HUES64 (cell line): ENCODE data around the gene ITPR3.

Experiments
- H3K27ac ChIP-seq: 2 replicates; pipeline ENCODE4 v1.7.0; 2013; ENCODE audit warnings: low read depth, low read length, inconsistent platforms
- H3K27me3 ChIP-seq: 2 replicates; pipeline ENCODE4 v1.6.1; 2013; ENCODE audit warnings: mild to moderate bottlenecking, low read length; ENCODE audit not compliant: insufficient read depth
- H3K36me3 ChIP-seq: 2 replicates; pipeline ENCODE4 v1.6.1; 2013; ENCODE audit warnings: mild to moderate bottlenecking, low read length; ENCODE audit not compliant: insufficient read depth
- H3K4me1 ChIP-seq: 2 replicates; pipeline ENCODE4 v1.6.1; 2013; ENCODE audit warnings: mild to moderate bottlenecking, low read length, moderate library complexity; ENCODE audit not compliant: insufficient read depth
- H3K4me3 ChIP-seq: 2 replicates; pipeline ENCODE4 v1.5.1; 2013; ENCODE audit warnings: mild to moderate bottlenecking, low read length, moderate library complexity
- H3K9ac ChIP-seq: 2 replicates; pipeline ENCODE4 v1.6.1; 2013; ENCODE audit warnings: mild to moderate bottlenecking, low read depth, low read length
- H3K9me3 ChIP-seq: 2 replicates; pipeline ENCODE4 v1.6.1; 2013; ENCODE audit warnings: low read depth, low read length; ENCODE audit not compliant: insufficient read depth
- WGBS: fragments of 150-250, 120-280 bp; methylation state at CpG from one replicate; pipeline ENCODE4 v1.1.7; 2013; ENCODE audit warnings: missing lambda C conversion rate; 5-methylcytosine and 5-hydroxymethylcytosine counted together

ITPR3 gene

GRCh38 chr6:33690766-33691165 is 69.6 kb downstream of the ITPR3 start:
- Histone ChIP-seq H3K9me3 (no peaks in the 10 kb centered on the region), H3K36me3 (peaks cover 82% of the 10 kb centered on the region)

GRCh38 chr6:33691456-33692077 is 70.4 kb downstream of the ITPR3 start:
- Histone ChIP-seq H3K36me3 (peaks cover 82% of the 10 kb centered on the region), H3K27ac (no peak overlapping the region), H3K9ac (no peak overlapping the region), H3K4me3 (no peak overlapping the region), H3K4me1 (no peaks in the 10 kb centered on the region), H3K9me3 (no peaks in the 10 kb centered on the region), H3K27me3 (no peaks in the 10 kb centered on the region)
- WGBS, result 94% methylated on average over 15 of the region's 15 CpGs

More at GRCh38 chr6:33690766-33691165, 69.6 kb downstream of the ITPR3 start:
- Histone ChIP-seq H3K9ac (no peak overlapping the region), H3K27ac (no peak overlapping the region), H3K4me3 (no peak overlapping the region), H3K27me3 (no peaks in the 10 kb centered on the region), H3K4me1 (no peaks in the 10 kb centered on the region)
- WGBS, result 91% methylated on average over 13 of the region's 13 CpGs

GRCh38 chr6:33692078-33692759 is 71.1 kb downstream of the ITPR3 start:
- H3K4me3 ChIP-seq, result no peak overlapping the region
- no peaks in the 10 kb centered on the region for H3K27me3 ChIP-seq
- no peaks in the 10 kb centered on the region for H3K4me1 ChIP-seq
- H3K27ac ChIP-seq, result no peak overlapping the region
- WGBS, result 73% methylated on average over 12 of the region's 12 CpGs
- H3K36me3 ChIP-seq, result peaks cover 82% of the 10 kb centered on the region
- H3K9ac ChIP-seq, result no peak overlapping the region
- H3K9me3 ChIP-seq, result no peaks in the 10 kb centered on the region

- no peak overlapping the region for H3K9ac ChIP-seq
- no peaks in the 10 kb centered on the region for H3K9me3 ChIP-seq
- no peaks in the 10 kb centered on the region for H3K27me3 ChIP-seq
- no peaks in the 10 kb centered on the region for H3K4me1 ChIP-seq
- no peak overlapping the region for H3K4me3 ChIP-seq
- H3K36me3 ChIP-seq, result peaks cover 88% of the 10 kb centered on the region
- whole genome bisulfite sequencing, result 94% methylated on average over 10 of the region's 10 CpGs
- H3K27ac ChIP-seq, result no peak overlapping the region
Measured at GRCh38 chr6:33692760-33693158, 71.6 kb downstream of the ITPR3 start.

GRCh38 chr6:33693186-33694105 is 72.3 kb downstream of the ITPR3 start:
- 93% methylated on average over 28 of the region's 28 CpGs for WGBS
- H3K36me3 ChIP-seq, result peaks cover 91% of the 10 kb centered on the region

GRCh38 chr6:33694401-33694931 is 73.3 kb downstream of the ITPR3 start:
- Histone ChIP-seq H3K4me1 (no peaks in the 10 kb centered on the region), H3K9ac (no peak overlapping the region), H3K9me3 (no peaks in the 10 kb centered on the region), H3K4me3 (no peak overlapping the region), H3K36me3 (peaks cover 92% of the 10 kb centered on the region), H3K27ac (no peak overlapping the region), H3K27me3 (no peaks in the 10 kb centered on the region)
- WGBS, result 87% methylated on average over 19 of the region's 19 CpGs

More at GRCh38 chr6:33693186-33694105, 72.3 kb downstream of the ITPR3 start:
- H3K27ac ChIP-seq, result no peak overlapping the region
- H3K9me3 ChIP-seq, result no peaks in the 10 kb centered on the region
- H3K4me3 ChIP-seq, result no peak overlapping the region
- H3K9ac ChIP-seq, result no peak overlapping the region
- H3K27me3 ChIP-seq, result no peaks in the 10 kb centered on the region
- no peaks in the 10 kb centered on the region for H3K4me1 ChIP-seq

- WGBS, result 86% methylated on average over 5 of the region's 5 CpGs
- no peaks in the 10 kb centered on the region for H3K4me1 ChIP-seq
- peaks cover 92% of the 10 kb centered on the region for H3K36me3 ChIP-seq
- H3K9me3 ChIP-seq, result no peaks in the 10 kb centered on the region
- H3K9ac ChIP-seq, result no peak overlapping the region
- no peak overlapping the region for H3K4me3 ChIP-seq
- no peaks in the 10 kb centered on the region for H3K27me3 ChIP-seq
- H3K27ac ChIP-seq, result no peak overlapping the region
Measured at GRCh38 chr6:33694977-33695376, 73.9 kb downstream of the ITPR3 start.

DNA sequence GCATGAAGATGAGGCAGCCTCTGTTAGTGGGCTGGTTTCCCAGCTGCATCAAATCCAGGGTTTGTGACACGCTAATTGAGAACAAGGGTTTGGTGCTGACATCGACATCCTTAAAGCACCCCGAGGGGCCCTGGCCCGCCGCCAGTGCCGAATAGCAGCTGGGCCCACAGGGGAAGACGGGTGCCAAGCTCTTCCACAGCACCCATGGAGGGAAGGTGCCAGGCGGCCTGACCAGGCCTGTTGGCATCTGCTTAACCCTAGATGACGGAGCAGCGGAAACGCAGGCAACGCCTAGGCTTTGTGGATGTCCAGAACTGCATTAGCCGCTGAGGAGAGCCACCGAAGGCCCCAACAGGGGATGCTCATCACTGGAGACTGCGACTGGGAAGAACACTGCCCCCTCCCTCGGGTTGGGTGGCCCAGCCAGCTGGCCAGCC is 74.3 kb downstream of the ITPR3 start:
- Histone ChIP-seq H3K27ac (no peak overlapping the region), H3K27me3 (no peaks in the 10 kb centered on the region), H3K9me3 (no peaks in the 10 kb centered on the region), H3K4me1 (0 out of 2 replicates have a peak, but pooled peaks cover 3% of the 10 kb centered on the region), H3K4me3 (no peak overlapping the region), H3K9ac (no peak overlapping the region), H3K36me3 (peaks cover 91% of the 10 kb centered on the region)
- 95% methylated on average over 16 of the region's 16 CpGs for WGBS

DNA sequence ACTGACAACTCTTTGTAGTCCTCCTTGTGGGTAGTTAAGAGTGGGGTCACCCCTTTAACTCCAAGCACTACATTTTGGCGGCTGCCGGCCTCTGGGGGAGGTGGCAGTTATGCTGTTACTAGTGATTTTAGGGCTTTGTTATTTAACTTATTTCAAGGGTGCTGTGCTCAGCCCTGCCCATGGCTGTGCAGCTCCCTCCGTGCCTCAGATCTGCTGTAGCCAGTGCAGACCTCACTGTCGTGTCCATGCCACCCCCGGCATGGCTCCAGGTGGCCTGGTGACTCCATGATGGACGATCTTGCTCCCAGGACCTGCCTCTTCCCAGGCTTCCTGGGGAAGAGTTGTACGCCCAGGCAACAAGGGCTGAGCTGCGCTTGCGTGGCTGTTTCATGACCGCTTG is 75.0 kb downstream of the ITPR3 start:
- Histone ChIP-seq H3K36me3 (peaks cover 91% of the 10 kb centered on the region), H3K27ac (no peak overlapping the region), H3K9ac (no peak overlapping the region), H3K27me3 (no peaks in the 10 kb centered on the region), H3K4me3 (no peak overlapping the region), H3K9me3 (no peaks in the 10 kb centered on the region), H3K4me1 (0 out of 2 replicates have a peak, but pooled peaks cover 3% of the 10 kb centered on the region)
- 95% methylated on average over 10 of the region's 10 CpGs for WGBS

- WGBS, result 81% methylated on average over 15 of the region's 15 CpGs
- 0 out of 2 replicates have a peak, but pooled peaks cover 3% of the 10 kb centered on the region for H3K4me1 ChIP-seq
- peaks cover 85% of the 10 kb centered on the region for H3K36me3 ChIP-seq
- no peak overlapping the region for H3K4me3 ChIP-seq
- no peaks in the 10 kb centered on the region for H3K27me3 ChIP-seq
- no peak overlapping the region for H3K27ac ChIP-seq
- no peaks in the 10 kb centered on the region for H3K9me3 ChIP-seq
- no peak overlapping the region for H3K9ac ChIP-seq
Measured at GRCh38 chr6:33696548-33697518, 75.7 kb downstream of the ITPR3 start.
